AG09309 (cell line): ENCODE measurements around the gene ATRN.

Experiments used
- DNase-seq: peaks from one replicate; pipeline ENCODE4 v3.0.0-alpha.2; 2010; ENCODE audit warnings: low read depth
- H3K4me3 ChIP-seq: 2 replicates; pipeline ENCODE4 v1.5.1; 2011; ENCODE audit warnings: mild to moderate bottlenecking, low read depth, low read length, moderate library complexity; ENCODE audit not compliant: control insufficient read depth
- CTCF ChIP-seq: IDR thresholded peaks from 2 replicates; pipeline ENCODE4 v1.5.1; 2011; ENCODE audit warnings: mild to moderate bottlenecking, low read depth, low read length, inconsistent platforms; ENCODE audit not compliant: insufficient read depth, control insufficient read depth; ENCODE audit errors: missing control alignments

ATRN gene

GRCh38 chr20:3661814-3662665, 191.2 kb downstream of the ATRN start:
- DNase-seq = no peak
- no peak overlapping the region for H3K4me3 ChIP-seq
- no peak for TF ChIP-seq CTCF

GRCh38 chr20:3663031-3663701, 192.3 kb downstream of the ATRN start, which contains the start of gene GFRA4:
Gene GFRA4, minus strand, starts transcription at chr20:3663399. Its CDS starts 0 bp downstream, at chr20:3663399.
- no peak for DNase-seq
- no peak within 1 kb of the TSS for H3K4me3 ChIP-seq
- TF ChIP-seq CTCF = no peak

GRCh38 chr20:3663858-3664257, 193.0 kb downstream of the ATRN start:
- DNase-seq = no peak
- H3K4me3 ChIP-seq = no peak overlapping the region
- TF ChIP-seq CTCF = no peak

- no peak for DNase-seq
- no peak for TF ChIP-seq CTCF
- H3K4me3 ChIP-seq = no peak overlapping the region
Observed at GRCh38 chr20:3667434-3668037, 196.7 kb downstream of the ATRN start.

GRCh38 chr20:3669710-3670367, 199.0 kb downstream of the ATRN start:
- no peak for DNase-seq
- no peak for TF ChIP-seq CTCF
- no peak overlapping the region for H3K4me3 ChIP-seq

- DNase-seq = no peak
- H3K4me3 ChIP-seq = no peak overlapping the region
- TF ChIP-seq CTCF = peak; percentile 47
Observed at GRCh38 chr20:3670511-3670910, 199.7 kb downstream of the ATRN start.
